B cell (primary cell): ENCODE data around the gene SLC25A43. TPM values are rescaled to one million over a fixed set of nuclear protein-coding genes. Genes with fewer than 3 reads are reported as not detected.

Source experiments
- ATAC-seq: fragments of 200-7000 bp; cut with Tn5 transposase; one replicate; pipeline ENCODE4 v1.10.0; 2021; ENCODE audit warnings: low read depth, mild to moderate bottlenecking, moderate number of reproducible peaks, moderate library complexity
- CTCF ChIA-PET: fragments of 350-600 bp; sonication (Branson Sonifier 250); formaldehyde crosslinking; loops from one replicate; lab custom pipeline; 2021; ENCODE audit warnings: antibody characterized with exemption, inconsistent platforms; lab: Charles Lee
- POLR2A ChIA-PET: fragments of 350-600 bp; sonication (Branson Sonifier 250); formaldehyde crosslinking; loops from one replicate; lab custom pipeline; 2021; ENCODE audit warnings: antibody characterized with exemption; lab: Charles Lee
- DNase-seq: peaks from one replicate; pipeline ENCODE4 v3.0.0; 2013
- H2AFZ ChIP-seq: 2 replicates; pipeline ENCODE4 v1.6.1; 2012; ENCODE audit warnings: mild to moderate bottlenecking, low read depth, low read length; ENCODE audit not compliant: insufficient read depth, poor library complexity, severe bottlenecking
- H3K27ac ChIP-seq, 2 donors: 1 replicate in 1 of 2; 2 replicates in 1 of 2; pipeline ENCODE4 v1.5.1; 2012 to 2013; ENCODE audit warnings: low read length in 2 of 2, mild to moderate bottlenecking in 2 of 2, moderate library complexity in 1 of 2
- H3K27me3 ChIP-seq, 4 experiments: fragments of 200-600 bp in 1 of 4; sonication (generic) in 1 of 4; replicated peaks in 1 of 4; 1 replicate in 2 of 4; 2 replicates in 2 of 4; pipeline versions ENCODE4 v1.6.1 to v1.7.0; 2013 to 2016; ENCODE audit warnings: low read length in 3 of 4, mild to moderate bottlenecking in 2 of 4, mixed read lengths in 1 of 4, moderate library complexity in 1 of 4; ENCODE audit not compliant: insufficient read depth in 4 of 4, control insufficient read depth in 3 of 4; ENCODE audit errors: control extremely low read depth in 1 of 4
- H3K36me3 ChIP-seq, 2 experiments: replicated peaks in 1 of 2; 1 replicate in 1 of 2; 2 replicates in 1 of 2; pipeline versions ENCODE4 v1.6.1 to v1.7.1; 2013; ENCODE audit warnings: low read length in 1 of 2; ENCODE audit not compliant: insufficient read depth in 2 of 2, control insufficient read depth in 1 of 2; ENCODE audit errors: control extremely low read depth in 1 of 2, extremely low read depth in 1 of 2
- H3K4me1 ChIP-seq, 2 donors: fragments of 200-600 bp in 1 of 2; sonication (generic) in 1 of 2; 1 replicate in 1 of 2; 2 replicates in 1 of 2; pipeline versions ENCODE4 v1.5.1 to v1.6.1; 2013 to 2017; ENCODE audit warnings: low read length in 2 of 2; ENCODE audit not compliant: control insufficient read depth in 2 of 2, insufficient read depth in 2 of 2
- H3K4me2 ChIP-seq: replicated peaks from 2 replicates; pipeline ENCODE3; 2012; ENCODE audit warnings: mild to moderate bottlenecking, low read depth, low read length; ENCODE audit not compliant: poor library complexity, severe bottlenecking
- H3K4me3 ChIP-seq, 5 experiments: fragments of 200-600 bp in 1 of 5; sonication (generic) in 1 of 5; 1 replicate in 3 of 5; 2 replicates in 2 of 5; pipeline versions ENCODE4 v1.5.1 to v1.7.0; 2011 to 2016; ENCODE audit warnings: low read length in 4 of 5, mild to moderate bottlenecking in 4 of 5, low read depth in 2 of 5, control low read depth in 1 of 5, moderate library complexity in 1 of 5; ENCODE audit not compliant: insufficient read depth in 1 of 5; ENCODE audit errors: control extremely low read depth in 1 of 5, extremely low read depth in 1 of 5
- H3K79me2 ChIP-seq: fragments of 200-600 bp; sonication (generic); one replicate; pipeline ENCODE4 v1.6.0; 2016; ENCODE audit warnings: low read length; ENCODE audit not compliant: control insufficient read depth, insufficient read depth
- H3K9ac ChIP-seq: fragments of 200-600 bp; sonication (generic); 2 replicates; pipeline ENCODE4 v1.6.1; 2017; ENCODE audit warnings: mild to moderate bottlenecking, low read length, moderate library complexity
- H3K9me3 ChIP-seq, 3 donors: one replicate each; pipeline versions ENCODE4 v1.6.1 to v1.7.1; 2013; ENCODE audit warnings: low read length in 2 of 3; ENCODE audit not compliant: control insufficient read depth in 2 of 3, insufficient read depth in 1 of 3; ENCODE audit errors: control extremely low read depth in 1 of 3
- H4K20me1 ChIP-seq: 2 replicates; pipeline ENCODE4 v1.6.0; 2012; ENCODE audit warnings: mild to moderate bottlenecking, low read length; ENCODE audit not compliant: insufficient read depth, control insufficient read depth, poor library complexity, severe bottlenecking
- H3K27ac Mint-ChIP-seq: one replicate; pipeline ENCODE4 v1.8.0; 2021; ENCODE audit warnings: mixed read lengths
- H3K27me3 Mint-ChIP-seq: one replicate; pipeline ENCODE4 v1.8.0; 2021; ENCODE audit warnings: mixed read lengths
- H3K4me1 Mint-ChIP-seq: one replicate; pipeline ENCODE4 v1.8.0; 2021; ENCODE audit warnings: mixed read lengths
- H3K4me3 Mint-ChIP-seq: one replicate; pipeline ENCODE4 v1.8.0; 2021; ENCODE audit warnings: mixed read lengths
- H3K9me3 Mint-ChIP-seq: one replicate; pipeline ENCODE4 v1.8.0; 2022; ENCODE audit warnings: mixed read lengths; ENCODE audit not compliant: insufficient read depth
- CTCF ChIP-seq: fragments of 200-600 bp; IDR thresholded peaks from one replicate; pipeline ENCODE4 v1.8.0; 2022; ENCODE audit warnings: antibody characterized with exemption, mild to moderate bottlenecking
- EZH2 ChIP-seq: IDR thresholded peaks from 2 replicates; pipeline ENCODE4 v1.6.1; 2012; ENCODE audit warnings: borderline replicate concordance, low read depth, mild to moderate bottlenecking, moderate library complexity, low read length; ENCODE audit not compliant: insufficient read depth, poor library complexity, severe bottlenecking
- WGBS: methylation state at CpG from one replicate; pipeline ENCODE4 v1.1.5; 2013; ENCODE audit warnings: missing lambda C conversion rate; ENCODE audit not compliant: insufficient coverage; 5-methylcytosine and 5-hydroxymethylcytosine counted together
- intact Hi-C: fragments of 100-400 bp; cut with micrococcal nuclease; formaldehyde crosslinking; loops from one replicate; pipeline ENCODE4 v1.10.0; 2022
- polyA plus RNA-seq: library from polyadenylated mRNA; depleted of rRNA; stranded (reverse); fragments of >200 nt; gene quantifications from 2 replicates; pipeline ENCODE4 v1.2.3, GENCODE V29; 2012
- total RNA-seq, 2 donors: library from RNA; stranded (reverse); fragments of 120-200 nt in 1 of 2; gene quantifications; 1 replicate in 1 of 2; 2 replicates in 1 of 2; pipeline versions ENCODE4 v1.2.3 to v1.2.4, GENCODE V29; 2013 to 2022

SLC25A43 gene
- total and polyA plus RNA-seq, 2 donors (not counting 1 experiment from before 2014, with no cell fraction given), result 9.1 to 11.2 TPM

GRCh38 chrX:119417842-119418241 lies 18.7 kb downstream of the SLC25A43 start:
- H3K36me3 ChIP-seq, result no peaks in the 10 kb centered on the region
- no peak overlapping the region for H3K9ac ChIP-seq
- Mint-ChIP-seq H3K9me3 (no peaks in the 10 kb centered on the region), H3K27ac (no peak overlapping the region), H3K4me1 (no peaks in the 10 kb centered on the region), H3K4me3 (no peak overlapping the region), H3K27me3 (no peaks in the 10 kb centered on the region)
- no peak overlapping the region for H3K4me2 ChIP-seq
- no peaks in the 10 kb centered on the region for H3K9me3 ChIP-seq
- H3K27ac ChIP-seq, result no peak overlapping the region
- DNase-seq (no peak), ATAC-seq (no peak)
- POLR2A ChIA-PET, result no interaction called here
- TF ChIP-seq CTCF (no peak), EZH2 (no peak)
- no peak overlapping the region for H3K4me3 ChIP-seq
- H2AFZ ChIP-seq, result no peak overlapping the region
- WGBS, result no CpG with 5 or more reads among the region's 1 CpG
- H4K20me1 ChIP-seq, result no peaks in the 10 kb centered on the region
- CTCF ChIA-PET, result interaction anchor here (0.6 to 1.1 kb wide), 5 partner anchors 42 to 562 kb away, joined by 3 to 4 read pairs (median 3); no protein-coding TSS in a partner anchor
- intact Hi-C loops, result no loop called here
- H3K27me3 ChIP-seq, result no peaks in the 10 kb centered on the region
- no peaks in the 10 kb centered on the region for H3K4me1 ChIP-seq
- H3K79me2 ChIP-seq, result no peaks in the 10 kb centered on the region

GRCh38 chrX:119419146-119419545 lies 20.0 kb downstream of the SLC25A43 start:
- Mint-ChIP-seq H3K4me1 (no peaks in the 10 kb centered on the region), H3K4me3 (no peak overlapping the region), H3K27me3 (no peaks in the 10 kb centered on the region), H3K27ac (no peak overlapping the region), H3K9me3 (no peaks in the 10 kb centered on the region)
- ChIA-PET CTCF (interaction anchor here (1.1 kb wide), 1 partner anchor 11 kb away, joined by 3 read pairs; no protein-coding TSS in a partner anchor), POLR2A (no interaction called here)
- Histone ChIP-seq H3K4me1 (no peaks in the 10 kb centered on the region), H3K27ac (no peak overlapping the region), H3K79me2 (no peaks in the 10 kb centered on the region), H2AFZ (no peak overlapping the region), H3K36me3 (no peaks in the 10 kb centered on the region), H3K4me3 (no peak overlapping the region), H4K20me1 (no peaks in the 10 kb centered on the region), H3K27me3 (no peaks in the 10 kb centered on the region), H3K9ac (no peak overlapping the region), H3K9me3 (no peaks in the 10 kb centered on the region), H3K4me2 (no peak overlapping the region)
- intact Hi-C loops, result no loop called here
- no peak for ATAC-seq
- 100% methylated on average over 1 of the region's 4 CpGs for WGBS
- TF ChIP-seq CTCF (no peak), EZH2 (no peak)
- DNase-seq, result no peak
